Measurements from ENCODE around the gene YIPF6. TPM values are rescaled to one million over a fixed set of nuclear protein-coding genes. Genes with fewer than 3 reads are reported as not detected.
A peak's percentile ranks its signal among the peaks of the same experiment; 100 is the strongest.

YIPF6 gene, protein sequence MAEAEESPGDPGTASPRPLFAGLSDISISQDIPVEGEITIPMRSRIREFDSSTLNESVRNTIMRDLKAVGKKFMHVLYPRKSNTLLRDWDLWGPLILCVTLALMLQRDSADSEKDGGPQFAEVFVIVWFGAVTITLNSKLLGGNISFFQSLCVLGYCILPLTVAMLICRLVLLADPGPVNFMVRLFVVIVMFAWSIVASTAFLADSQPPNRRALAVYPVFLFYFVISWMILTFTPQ
- total RNA-seq (10 to 100 TPM; 44.6 to 46.3 TPM), polyA plus RNA-seq (10 to 100 TPM; 10.3 to 17.7 TPM)
- long read RNA-seq, donor 1, full-length matches to known transcripts = 20 of 27 reads
- long read RNA-seq, donor 1, partial matches to known transcripts = 7 of 27 reads
- long read RNA-seq, donor 1, other reads (novel, unspliced or antisense) = 0 of 27 reads
- long read RNA-seq, donor 2, full-length matches to known transcripts = 1 of 1 reads
- long read RNA-seq, donor 2, partial matches to known transcripts = 0 of 1 reads
- long read RNA-seq, donor 2, other reads (novel, unspliced or antisense) = 0 of 1 reads
- long read RNA-seq, donor 3, full-length matches to known transcripts = 10 of 10 reads
- long read RNA-seq, donor 3, partial matches to known transcripts = 0 of 10 reads
- long read RNA-seq, donor 3, other reads (novel, unspliced or antisense) = 0 of 10 reads
- long read RNA-seq, donor 4, full-length matches to known transcripts = 6 of 6 reads
- long read RNA-seq, donor 4, partial matches to known transcripts = 0 of 6 reads
- long read RNA-seq, donor 4, other reads (novel, unspliced or antisense) = 0 of 6 reads
- long read RNA-seq, donor 5, full-length matches to known transcripts = 13 of 13 reads
- long read RNA-seq, donor 5, partial matches to known transcripts = 0 of 13 reads
- long read RNA-seq, donor 5, other reads (novel, unspliced or antisense) = 0 of 13 reads

DNA sequence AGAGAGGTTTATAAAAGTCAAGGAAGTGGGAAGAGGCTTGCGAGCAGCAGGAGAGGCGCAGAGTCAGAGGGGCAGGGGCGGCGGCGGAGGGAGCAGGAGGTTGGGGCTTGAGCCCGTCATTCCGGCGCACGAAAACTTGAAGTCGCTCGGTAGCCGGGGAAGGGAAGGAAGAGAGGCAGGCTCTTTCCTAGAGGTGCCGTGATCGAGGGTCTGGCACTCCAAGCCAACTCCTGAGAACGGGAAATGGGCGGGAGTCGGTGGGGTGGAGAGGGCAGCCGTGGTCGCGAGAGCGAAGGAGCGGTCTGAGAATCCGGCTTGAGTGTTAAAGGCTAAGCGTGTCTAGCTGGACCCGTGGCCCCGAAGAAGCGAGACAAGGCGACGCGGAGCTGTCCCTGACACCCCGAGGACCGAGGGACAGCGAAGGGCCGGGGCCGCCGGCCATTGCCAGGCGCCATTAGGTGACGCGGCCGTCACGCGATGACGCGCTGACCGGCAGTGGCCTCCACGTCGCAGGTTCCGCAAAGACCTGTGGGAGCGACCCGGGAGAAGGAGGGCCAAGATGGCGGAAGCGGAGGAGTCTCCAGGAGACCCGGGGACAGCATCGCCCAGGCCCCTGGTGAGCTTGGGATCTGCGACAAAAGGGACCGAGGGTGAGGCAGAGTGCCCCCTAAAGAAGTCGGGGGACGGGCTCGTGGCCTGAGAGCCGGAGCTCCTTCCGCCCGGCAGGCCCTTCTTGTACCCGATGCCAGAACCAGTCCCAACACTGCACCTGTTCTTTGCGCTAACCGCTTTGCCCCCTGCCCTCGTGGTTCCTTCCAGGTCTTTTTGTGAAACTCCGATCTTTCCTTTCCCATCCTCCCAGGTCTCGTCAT, at the start of gene YIPF6:
YIPF6 (plus strand) TSS at position 544 of the 872 bp plus-strand sequence; CDS start at position 560, 16 bp downstream.
- Histone ChIP-seq H3K36me3 (ENCODE audit: control insufficient read depth in 4 of 4, insufficient read depth in 4 of 4, low read length in 4 of 4) (no peaks in the 10 kb centered on the region), H3K9ac (ENCODE audit: insufficient read depth in 1 of 2, low read length in 2 of 2) (peak within 1 kb of the TSS; percentile 71 to 83), H3K4me3 (peak within 1 kb of the TSS; percentile 74), H3K4me1 (ENCODE audit: control insufficient read depth in 5 of 5, insufficient read depth in 5 of 5, low read length in 5 of 5) (peaks cover 0 to 5% (median 2%) of the 10 kb centered on the region in 5 donors), H3K9me3 (ENCODE audit: control insufficient read depth in 4 of 4, insufficient read depth in 3 of 4, low read length in 3 of 4) (peaks cover 0 to 7% (median 0%) of the 10 kb centered on the region in 4 donors), H3K27ac (ENCODE audit: low read depth in 1 of 2, low read length in 1 of 2) (peak within 1 kb of the TSS; percentile 86 to 92), H3K27me3 (ENCODE audit: control insufficient read depth in 3 of 3, insufficient read depth in 3 of 3, low read length in 2 of 3) (peaks cover 0 to 3% (median 0%) of the 10 kb centered on the region in 3 donors)
- DNase-seq (peak; percentile 78 to 88 (median 82)), ATAC-seq (ENCODE audit: insufficient read depth, low FRiP score) (peak; percentile 90)
- WGBS, 2 donors = 0 to 30% methylated on average over 42 to 68 of the region's 68 CpGs
- TF ChIP-seq, protein P1, sequence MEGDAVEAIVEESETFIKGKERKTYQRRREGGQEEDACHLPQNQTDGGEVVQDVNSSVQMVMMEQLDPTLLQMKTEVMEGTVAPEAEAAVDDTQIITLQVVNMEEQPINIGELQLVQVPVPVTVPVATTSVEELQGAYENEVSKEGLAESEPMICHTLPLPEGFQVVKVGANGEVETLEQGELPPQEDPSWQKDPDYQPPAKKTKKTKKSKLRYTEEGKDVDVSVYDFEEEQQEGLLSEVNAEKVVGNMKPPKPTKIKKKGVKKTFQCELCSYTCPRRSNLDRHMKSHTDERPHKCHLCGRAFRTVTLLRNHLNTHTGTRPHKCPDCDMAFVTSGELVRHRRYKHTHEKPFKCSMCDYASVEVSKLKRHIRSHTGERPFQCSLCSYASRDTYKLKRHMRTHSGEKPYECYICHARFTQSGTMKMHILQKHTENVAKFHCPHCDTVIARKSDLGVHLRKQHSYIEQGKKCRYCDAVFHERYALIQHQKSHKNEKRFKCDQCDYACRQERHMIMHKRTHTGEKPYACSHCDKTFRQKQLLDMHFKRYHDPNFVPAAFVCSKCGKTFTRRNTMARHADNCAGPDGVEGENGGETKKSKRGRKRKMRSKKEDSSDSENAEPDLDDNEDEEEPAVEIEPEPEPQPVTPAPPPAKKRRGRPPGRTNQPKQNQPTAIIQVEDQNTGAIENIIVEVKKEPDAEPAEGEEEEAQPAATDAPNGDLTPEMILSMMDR (IDR thresholded peaks at IDR 0.05; ENCODE audit: control extremely low read depth, extremely low read depth) = no peak

GRCh38 chrX:68451720-68452119, 47.1 kb upstream of the YIPF6 start:
- H3K27me3 ChIP-seq (ENCODE audit: control insufficient read depth in 3 of 3, insufficient read depth in 3 of 3, low read length in 2 of 3) = no peaks in the 10 kb centered on the region
- H3K36me3 ChIP-seq (ENCODE audit: control insufficient read depth in 4 of 4, insufficient read depth in 4 of 4, low read length in 4 of 4) = no peaks in the 10 kb centered on the region
- no peak for ATAC-seq (ENCODE audit: insufficient read depth, low FRiP score)
- H3K4me1 ChIP-seq (ENCODE audit: control insufficient read depth in 5 of 5, insufficient read depth in 5 of 5, low read length in 5 of 5) = no peaks in the 10 kb centered on the region
- 64 to 75% methylated on average over 8 of the region's 8 CpGs for WGBS, 2 donors
- H3K27ac ChIP-seq (ENCODE audit: low read depth in 1 of 2, low read length in 1 of 2) = no peak overlapping the region
- DNase-seq = no peak
- no peak overlapping the region for H3K9ac ChIP-seq (ENCODE audit: insufficient read depth in 1 of 2, low read length in 2 of 2)
- TF ChIP-seq, protein P1 (IDR thresholded peaks at IDR 0.05; ENCODE audit: control extremely low read depth, extremely low read depth) = no peak
- no peaks in the 10 kb centered on the region for H3K9me3 ChIP-seq (ENCODE audit: control insufficient read depth in 4 of 4, insufficient read depth in 3 of 4, low read length in 3 of 4)
- no peak overlapping the region for H3K4me3 ChIP-seq

GRCh38 chrX:68454476-68455150, 44.2 kb upstream of the YIPF6 start:
- no peak for ATAC-seq (ENCODE audit: insufficient read depth, low FRiP score)
- 62 to 84% methylated on average over 8 of the region's 8 CpGs for WGBS, 2 donors
- H3K27me3 ChIP-seq (ENCODE audit: control insufficient read depth in 3 of 3, insufficient read depth in 3 of 3, low read length in 2 of 3) = no peaks in the 10 kb centered on the region
- no peaks in the 10 kb centered on the region for H3K36me3 ChIP-seq (ENCODE audit: control insufficient read depth in 4 of 4, insufficient read depth in 4 of 4, low read length in 4 of 4)
- DNase-seq = no peak
- no peak overlapping the region for H3K4me3 ChIP-seq
- H3K4me1 ChIP-seq (ENCODE audit: control insufficient read depth in 5 of 5, insufficient read depth in 5 of 5, low read length in 5 of 5) = no peaks in the 10 kb centered on the region
- TF ChIP-seq, protein P1 (IDR thresholded peaks at IDR 0.05; ENCODE audit: control extremely low read depth, extremely low read depth) = no peak
- H3K27ac ChIP-seq (ENCODE audit: low read depth in 1 of 2, low read length in 1 of 2) = peak overlapping the region in 1 of 2 donors; percentile 67
- no peak overlapping the region for H3K9ac ChIP-seq (ENCODE audit: insufficient read depth in 1 of 2, low read length in 2 of 2)
- H3K9me3 ChIP-seq (ENCODE audit: control insufficient read depth in 4 of 4, insufficient read depth in 3 of 4, low read length in 3 of 4) = no peaks in the 10 kb centered on the region
